K562 (cell line): Measurements from ENCODE around the gene RARRES2. TPM values are rescaled to one million over a fixed set of nuclear protein-coding genes. Genes with fewer than 3 reads are reported as not detected.
A peak's percentile ranks its signal among the peaks of the same experiment; 100 is the strongest.

Experiments
- ATAC-seq: fragments of 200-7000 bp; cut with Tn5 transposase; 3 replicates; pipeline ENCODE4 v1.9.1; 2020; ENCODE audit warnings: moderate library complexity
- BruUV-seq: library from RNA; stranded (reverse); fragments of 400-500 nt; replicated peaks from 2 replicates; lab custom pipeline; 2021; lab: Mats Ljungman, UMichigan
- CTCF ChIA-PET: fragments of 300-600 bp; formaldehyde crosslinking; extraction: SDS; loops from one replicate; lab custom pipeline; 2021; ENCODE audit warnings: low intra/inter-chr PET ratio; lab: Yijun Ruan, JAX
- POLR2A ChIA-PET: fragments of 300-600, 350-650 bp; sonication (Branson Sonifier 250); formaldehyde crosslinking; extraction: SDS; loops from one replicate; lab custom pipeline; 2021; ENCODE audit warnings: antibody characterized with exemption, inconsistent platforms; lab: Yijun Ruan, JAX
- DNase-seq, 4 experiments: peaks; one replicate each; pipeline versions ENCODE4 v3.0.0 to v3.0.0-alpha.2; 2011 to 2018; ENCODE audit warnings: low spot score in 3 of 4, mixed read lengths in 3 of 4; ENCODE audit errors: extremely low read depth in 1 of 4
- FAIRE-seq: peaks from 2 replicates; lab custom pipeline; 2011; peaks lifted over from hg19 to GRCh38; lab: Jason Lieb, UNC
- H2AFZ ChIP-seq: 2 replicates; pipeline ENCODE4 v1.6.0; 2011; ENCODE audit warnings: low read depth, low read length, control low read depth, inconsistent platforms
- H3K27ac ChIP-seq: fragments of 200-600 bp; 3 replicates; pipeline ENCODE4 v1.8.0; 2011; ENCODE audit warnings: low read depth, mild to moderate bottlenecking, control low read depth, inconsistent platforms, low read length, moderate library complexity, mixed read lengths; ENCODE audit errors: extremely low read depth
- H3K27me3 ChIP-seq, 2 experiments: fragments of 300-600 bp in 1 of 2; 2 replicates in 1 of 2; 3 replicates in 1 of 2; pipeline versions ENCODE4 v1.6.0 to v1.8.0; 2011; ENCODE audit warnings: inconsistent platforms in 2 of 2, low read length in 2 of 2, mild to moderate bottlenecking in 1 of 2, mixed read lengths in 1 of 2, moderate library complexity in 1 of 2; ENCODE audit not compliant: control insufficient read depth in 2 of 2, insufficient read depth in 2 of 2
- H3K36me3 ChIP-seq: fragments of 300-600 bp; 3 replicates; pipeline ENCODE4 v1.8.0; 2011; ENCODE audit warnings: mild to moderate bottlenecking, low read length, inconsistent platforms; ENCODE audit not compliant: control insufficient read depth, insufficient read depth
- H3K4me1 ChIP-seq, 2 experiments: fragments of 200-600 bp in 1 of 2; replicated peaks in 1 of 2; 2 replicates in 1 of 2; 3 replicates in 1 of 2; pipeline versions ENCODE4 v1.5.1 to v1.8.0; 2011; ENCODE audit warnings: inconsistent platforms in 2 of 2, low read length in 2 of 2, mild to moderate bottlenecking in 1 of 2, mixed read lengths in 1 of 2, moderate library complexity in 1 of 2; ENCODE audit not compliant: control insufficient read depth in 2 of 2, insufficient read depth in 2 of 2
- H3K4me2 ChIP-seq: 2 replicates; pipeline ENCODE4 v1.6.1; 2011; ENCODE audit warnings: low read length, control low read depth, inconsistent platforms, mixed read lengths; ENCODE audit not compliant: insufficient read depth
- H3K4me3 ChIP-seq: fragments of 200-600 bp; sonication (generic), shearing (Covaris generic); 2 replicates; pipeline ENCODE4 v1.5.1; 2016; ENCODE audit warnings: control low read depth, inconsistent platforms
- H3K79me2 ChIP-seq: fragments of 200-600 bp; 3 replicates; pipeline ENCODE4 v1.8.0; 2011; ENCODE audit warnings: low read length, inconsistent platforms; ENCODE audit not compliant: control insufficient read depth, insufficient read depth
- H3K9ac ChIP-seq, 2 experiments: 2 replicates each; pipeline versions ENCODE4 v1.6.0 to v1.6.1; 2011; ENCODE audit warnings: low read depth in 2 of 2, low read length in 2 of 2, control low read depth in 1 of 2, inconsistent platforms in 1 of 2, mild to moderate bottlenecking in 1 of 2, mixed read lengths in 1 of 2; ENCODE audit not compliant: insufficient read depth in 1 of 2
- H3K9me1 ChIP-seq: one replicate; pipeline ENCODE4 v1.6.0; 2011; ENCODE audit warnings: inconsistent platforms, mild to moderate bottlenecking, low read length, moderate library complexity; ENCODE audit not compliant: control insufficient read depth, insufficient read depth
- H3K9me3 ChIP-seq: replicated peaks from 2 replicates; pipeline ENCODE4 v1.5.1; 2011; ENCODE audit warnings: low read depth, low read length, inconsistent platforms; ENCODE audit not compliant: control insufficient read depth, insufficient read depth
- H4K20me1 ChIP-seq: replicated peaks from 2 replicates; pipeline ENCODE4 v1.6.1; 2011; ENCODE audit warnings: low read length, inconsistent platforms, mixed read lengths; ENCODE audit not compliant: control insufficient read depth, insufficient read depth
- ARID1B ChIP-seq: fragments of 450-650 bp; IDR thresholded peaks from 2 replicates; pipeline ENCODE4 v1.6.1; 2016; ENCODE audit warnings: antibody characterized with exemption, mild to moderate bottlenecking, inconsistent platforms
- CTBP1 ChIP-seq: fragments of 450-650 bp; IDR thresholded peaks from 2 replicates; pipeline ENCODE4 v1.6.1; 2016; ENCODE audit warnings: borderline replicate concordance
- MEIS2 ChIP-seq: fragments of 450-650 bp; IDR thresholded peaks from 2 replicates; pipeline ENCODE4 v1.6.1; 2014; ENCODE audit warnings: mild to moderate bottlenecking; ENCODE audit not compliant: partially characterized antibody
- RBFOX2 ChIP-seq: fragments of 200-400 bp; formaldehyde crosslinking; IDR thresholded peaks from 2 replicates; pipeline ENCODE4 v1.6.1; 2017; ENCODE audit warnings: low read depth, mild to moderate bottlenecking, low read length, moderate library complexity
- ZFP30 ChIP-seq: fragments of 250-450 bp; sonication (Bioruptor Pico); IDR thresholded peaks from 2 replicates; pipeline ENCODE4 v1.8.0; 2022; ENCODE audit warnings: moderate library complexity, mild to moderate bottlenecking, inconsistent platforms, borderline replicate concordance
- WGBS: fragments of 100-300 bp; shearing (Covaris generic); methylation state at CpG from one replicate; pipeline ENCODE4 v1.1.6; 2016; ENCODE audit warnings: low coverage, mixed read lengths; ENCODE audit not compliant: insufficient coverage; ENCODE audit errors: missing lambda C conversion rate; 5-methylcytosine and 5-hydroxymethylcytosine counted together
- in situ Hi-C: fragments of 300-500 bp; cut with MboI; formaldehyde crosslinking; loops from 4 replicates; pipeline ENCODE4 v1.15.0; 2018; ENCODE audit warnings: inconsistent platforms, mixed read lengths
- intact Hi-C: fragments of 100-400 bp; cut with micrococcal nuclease; formaldehyde crosslinking; loops from 2 replicates; pipeline ENCODE4 v1.14.2; 2022
- polyA plus RNA-seq, 8 experiments: library from polyadenylated mRNA; depleted of rRNA in 4 of 8; stranded (reverse) in 5 of 8; unstranded in 3 of 8; fragments of >200 nt; fragmentation: Nextera tagmentation in 2 of 8; fragmentation: Illumina TruSeq in 1 of 8; extraction: Ambion mirVana in 2 of 8; extraction: Trizol in 1 of 8; gene quantifications; 2 replicates each; pipeline versions ENCODE4 v1.2.1 to v1.2.3, GENCODE V29; 2011 to 2014; ENCODE audit warnings: inconsistent platforms in 1 of 8, missing spikeins in 1 of 8
- total RNA-seq, 7 experiments: library from RNA; depleted of rRNA in 6 of 7; stranded (reverse); fragments of >200 nt in 6 of 7; fragmentation: Illumina TruSeq in 2 of 7; extraction: Trizol in 2 of 7; gene quantifications; 2 replicates each; pipeline versions ENCODE4 v1.2.1 to v1.2.3, GENCODE V29; 2011 to 2021; ENCODE audit warnings: low replicate concordance in 1 of 7
- TF ChIP-seq, protein P1 (sequence below), 2 experiments: fragments of 450-650 bp in 1 of 2; sonication (generic) in 1 of 2; formaldehyde crosslinking in 1 of 2; IDR thresholded peaks; 2 replicates each; pipeline versions ENCODE4 v1.7.1 to v1.9.0; 2016 to 2022; ENCODE audit warnings: inconsistent platforms in 1 of 2, mild to moderate bottlenecking in 1 of 2, missing genetic modification reagents in 1 of 2
- TF ChIP-seq, protein P2 (sequence below): fragments of 450-650 bp; IDR thresholded peaks from 2 replicates; pipeline ENCODE4 v1.6.1; 2016; ENCODE audit warnings: low read depth, mild to moderate bottlenecking, moderate library complexity
- TF ChIP-seq, protein P3 (sequence below): fragments of 200-800 bp; sonication (Bioruptor generic); IDR thresholded peaks from 2 replicates; pipeline ENCODE4 v1.6.1; 2017; ENCODE audit warnings: missing genetic modification characterization, missing compliant biosample characterization

The RARRES2 gene
- total and polyA plus RNA-seq, 9 of the 15 experiments (the other 6 are each of a cell fraction or from before 2014, with no cell fraction given) = 0.11 to 1.7 (median 0.23) TPM; not detected in 6

DNA sequence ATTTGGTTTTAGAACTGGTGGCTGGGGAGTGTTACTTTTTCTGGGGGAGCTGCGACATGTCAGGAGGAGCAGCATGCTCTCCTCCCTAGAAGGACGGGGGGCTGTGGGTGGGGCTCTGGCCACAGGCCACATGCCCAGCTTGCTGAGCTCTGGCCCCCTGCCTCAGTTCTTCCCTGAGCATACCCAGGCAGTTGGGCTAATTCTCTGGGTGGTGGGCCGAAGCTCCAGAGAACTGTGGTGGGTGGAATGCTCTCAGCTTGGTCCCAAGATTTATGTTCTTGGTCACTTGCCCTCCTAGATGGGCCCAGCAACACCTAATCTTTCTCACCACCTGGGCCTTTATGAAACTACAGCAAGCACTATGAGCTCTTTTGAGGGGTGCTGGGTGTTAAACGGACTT lies 32.6 kb upstream of the RARRES2 start:
- no peaks in the 10 kb centered on the region for H3K27me3 ChIP-seq
- H3K36me3 ChIP-seq = peaks cover 65% of the 10 kb centered on the region
- no peaks in the 10 kb centered on the region for H3K9me3 ChIP-seq
- ATAC-seq (no peak), FAIRE-seq (no peak), DNase-seq (peak in 2 of 4 experiments; percentile 40 to 58)
- no TSS peak for BruUV-seq
- in situ Hi-C loops = no loop called here
- H3K9ac ChIP-seq = peak overlapping the region; percentile 12 to 87; a peak in 2 of 4 replicates
- H3K4me3 ChIP-seq = no peak overlapping the region
- H3K27ac ChIP-seq = peak overlapping the region; percentile 2; the same call in 1 of the 3 replicates
- H3K4me2 ChIP-seq = peak overlapping the region; percentile 9; the same call in 1 of the 2 replicates
- ChIA-PET POLR2A (interaction anchor here (0.6 to 2.1 kb wide), 13 partner anchors 8 to 620 kb away, joined by 3 to 17 read pairs (median 4); no protein-coding TSS in a partner anchor), CTCF (no interaction called here)
- peaks cover 59% of the 10 kb centered on the region for H3K79me2 ChIP-seq
- peaks cover 49 to 57% of the 10 kb centered on the region in 2 experiments for H3K4me1 ChIP-seq
- intact Hi-C loops = no loop called here
- no peaks in the 10 kb centered on the region; the same call in 1 of the 2 replicates for H4K20me1 ChIP-seq
- no peaks in the 10 kb centered on the region for H3K9me1 ChIP-seq
- H2AFZ ChIP-seq = no peak overlapping the region
- 57% methylated on average over 4 of the region's 4 CpGs for WGBS
- TF ChIP-seq, protein P1, sequence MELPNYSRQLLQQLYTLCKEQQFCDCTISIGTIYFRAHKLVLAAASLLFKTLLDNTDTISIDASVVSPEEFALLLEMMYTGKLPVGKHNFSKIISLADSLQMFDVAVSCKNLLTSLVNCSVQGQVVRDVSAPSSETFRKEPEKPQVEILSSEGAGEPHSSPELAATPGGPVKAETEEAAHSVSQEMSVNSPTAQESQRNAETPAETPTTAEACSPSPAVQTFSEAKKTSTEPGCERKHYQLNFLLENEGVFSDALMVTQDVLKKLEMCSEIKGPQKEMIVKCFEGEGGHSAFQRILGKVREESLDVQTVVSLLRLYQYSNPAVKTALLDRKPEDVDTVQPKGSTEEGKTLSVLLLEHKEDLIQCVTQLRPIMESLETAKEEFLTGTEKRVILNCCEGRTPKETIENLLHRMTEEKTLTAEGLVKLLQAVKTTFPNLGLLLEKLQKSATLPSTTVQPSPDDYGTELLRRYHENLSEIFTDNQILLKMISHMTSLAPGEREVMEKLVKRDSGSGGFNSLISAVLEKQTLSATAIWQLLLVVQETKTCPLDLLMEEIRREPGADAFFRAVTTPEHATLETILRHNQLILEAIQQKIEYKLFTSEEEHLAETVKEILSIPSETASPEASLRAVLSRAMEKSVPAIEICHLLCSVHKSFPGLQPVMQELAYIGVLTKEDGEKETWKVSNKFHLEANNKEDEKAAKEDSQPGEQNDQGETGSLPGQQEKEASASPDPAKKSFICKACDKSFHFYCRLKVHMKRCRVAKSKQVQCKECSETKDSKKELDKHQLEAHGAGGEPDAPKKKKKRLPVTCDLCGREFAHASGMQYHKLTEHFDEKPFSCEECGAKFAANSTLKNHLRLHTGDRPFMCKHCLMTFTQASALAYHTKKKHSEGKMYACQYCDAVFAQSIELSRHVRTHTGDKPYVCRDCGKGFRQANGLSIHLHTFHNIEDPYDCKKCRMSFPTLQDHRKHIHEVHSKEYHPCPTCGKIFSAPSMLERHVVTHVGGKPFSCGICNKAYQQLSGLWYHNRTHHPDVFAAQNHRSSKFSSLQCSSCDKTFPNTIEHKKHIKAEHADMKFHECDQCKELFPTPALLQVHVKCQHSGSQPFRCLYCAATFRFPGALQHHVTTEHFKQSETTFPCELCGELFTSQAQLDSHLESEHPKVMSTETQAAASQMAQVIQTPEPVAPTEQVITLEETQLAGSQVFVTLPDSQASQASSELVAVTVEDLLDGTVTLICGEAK (IDR thresholded peaks at IDR 0.05) = no peak
- TF ChIP-seq, protein P1 (CRISPR knock-in tag; IDR thresholded peaks at IDR 0.05) = 0 out of 2 replicates have a peak, but pooled peaks have one; percentile 27
- no peak for TF ChIP-seq CTBP1
- peak; percentile 50; the same call in 1 of the 2 replicates for TF ChIP-seq RBFOX2
- TF ChIP-seq ARID1B = peak; percentile 25
- TF ChIP-seq, protein P2, sequence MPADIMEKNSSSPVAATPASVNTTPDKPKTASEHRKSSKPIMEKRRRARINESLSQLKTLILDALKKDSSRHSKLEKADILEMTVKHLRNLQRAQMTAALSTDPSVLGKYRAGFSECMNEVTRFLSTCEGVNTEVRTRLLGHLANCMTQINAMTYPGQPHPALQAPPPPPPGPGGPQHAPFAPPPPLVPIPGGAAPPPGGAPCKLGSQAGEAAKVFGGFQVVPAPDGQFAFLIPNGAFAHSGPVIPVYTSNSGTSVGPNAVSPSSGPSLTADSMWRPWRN = no peak
- peak; percentile 46 for TF ChIP-seq MEIS2
- TF ChIP-seq, protein P3, sequence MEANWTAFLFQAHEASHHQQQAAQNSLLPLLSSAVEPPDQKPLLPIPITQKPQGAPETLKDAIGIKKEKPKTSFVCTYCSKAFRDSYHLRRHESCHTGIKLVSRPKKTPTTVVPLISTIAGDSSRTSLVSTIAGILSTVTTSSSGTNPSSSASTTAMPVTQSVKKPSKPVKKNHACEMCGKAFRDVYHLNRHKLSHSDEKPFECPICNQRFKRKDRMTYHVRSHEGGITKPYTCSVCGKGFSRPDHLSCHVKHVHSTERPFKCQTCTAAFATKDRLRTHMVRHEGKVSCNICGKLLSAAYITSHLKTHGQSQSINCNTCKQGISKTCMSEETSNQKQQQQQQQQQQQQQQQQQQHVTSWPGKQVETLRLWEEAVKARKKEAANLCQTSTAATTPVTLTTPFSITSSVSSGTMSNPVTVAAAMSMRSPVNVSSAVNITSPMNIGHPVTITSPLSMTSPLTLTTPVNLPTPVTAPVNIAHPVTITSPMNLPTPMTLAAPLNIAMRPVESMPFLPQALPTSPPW (CRISPR knock-in tag) = 0 out of 2 replicates have a peak, but pooled peaks have one; percentile 18
- no peak for TF ChIP-seq ZFP30 (CRISPR knock-in tag)
